GM19238 (cell line): ENCODE results near the gene CCDC57.
A peak's percentile ranks its signal among the peaks of the same experiment; 100 is the strongest.
"Not testable (repeated sequence)": the region's sequence is repeated elsewhere in the genome, so short reads cannot be mapped to it uniquely, and the experiment has no call there.

Source experiments
- DNase-seq: peaks from one replicate; pipeline ENCODE4 v3.0.0; 2011; ENCODE audit warnings: low spot score; ENCODE audit not compliant: insufficient read length

The CCDC57 gene

DNA sequence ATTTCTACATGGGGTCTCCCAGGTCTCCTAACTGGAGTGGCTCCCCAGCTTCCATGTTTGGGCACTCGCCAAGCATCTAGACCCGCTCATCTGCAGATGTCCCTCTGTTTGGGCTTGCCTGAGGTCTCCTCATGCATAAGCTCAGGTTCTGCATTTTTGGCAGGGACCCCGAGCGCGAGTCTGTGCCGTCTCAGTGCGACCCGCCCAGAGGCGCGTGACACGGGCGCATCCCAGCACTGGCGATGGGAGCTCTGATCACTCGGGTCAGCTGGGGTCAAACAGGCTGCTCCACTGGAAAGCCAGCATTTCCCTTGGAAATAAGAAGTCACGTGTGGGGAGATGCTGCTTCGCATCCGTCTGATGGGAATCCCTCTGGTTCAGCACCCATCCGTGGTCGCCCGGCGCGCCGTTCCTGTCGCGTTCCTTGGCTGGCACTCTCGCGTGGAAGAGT, 57.7 kb downstream of the CCDC57 start:
- DNase-seq, result no peak

GRCh38 chr17:82153745-82154375, 58.8 kb downstream of the CCDC57 start:
- DNase-seq, result peak; percentile 72

DNA sequence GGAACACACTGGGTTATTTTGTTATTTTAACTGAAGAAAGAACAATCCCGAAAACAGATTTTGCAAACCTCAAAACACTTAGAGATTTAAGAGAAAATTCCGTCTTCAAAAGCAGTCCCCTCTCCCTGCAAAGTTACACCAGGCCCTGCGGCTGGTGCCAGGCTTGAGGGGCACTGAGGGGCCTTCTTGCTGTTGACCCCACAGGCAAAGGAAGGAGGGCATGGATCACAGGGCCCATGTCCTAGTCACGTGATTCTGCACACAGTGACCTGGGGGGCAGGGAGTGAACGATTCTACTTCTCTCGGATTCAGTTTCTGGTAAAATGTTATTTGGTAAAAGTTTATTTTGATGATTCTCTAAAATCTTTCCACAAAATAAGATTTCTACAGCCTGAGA, 59.3 kb downstream of the CCDC57 start:
- DNase-seq, result no peak

- DNase-seq, result no peak
Measured at GRCh38 chr17:82152556-82153294, 59.9 kb downstream of the CCDC57 start.

- DNase-seq, result no peak
Measured at GRCh38 chr17:82152114-82152513, 60.5 kb downstream of the CCDC57 start.

GRCh38 chr17:82151106-82151957, 61.3 kb downstream of the CCDC57 start:
- no peak for DNase-seq

DNA sequence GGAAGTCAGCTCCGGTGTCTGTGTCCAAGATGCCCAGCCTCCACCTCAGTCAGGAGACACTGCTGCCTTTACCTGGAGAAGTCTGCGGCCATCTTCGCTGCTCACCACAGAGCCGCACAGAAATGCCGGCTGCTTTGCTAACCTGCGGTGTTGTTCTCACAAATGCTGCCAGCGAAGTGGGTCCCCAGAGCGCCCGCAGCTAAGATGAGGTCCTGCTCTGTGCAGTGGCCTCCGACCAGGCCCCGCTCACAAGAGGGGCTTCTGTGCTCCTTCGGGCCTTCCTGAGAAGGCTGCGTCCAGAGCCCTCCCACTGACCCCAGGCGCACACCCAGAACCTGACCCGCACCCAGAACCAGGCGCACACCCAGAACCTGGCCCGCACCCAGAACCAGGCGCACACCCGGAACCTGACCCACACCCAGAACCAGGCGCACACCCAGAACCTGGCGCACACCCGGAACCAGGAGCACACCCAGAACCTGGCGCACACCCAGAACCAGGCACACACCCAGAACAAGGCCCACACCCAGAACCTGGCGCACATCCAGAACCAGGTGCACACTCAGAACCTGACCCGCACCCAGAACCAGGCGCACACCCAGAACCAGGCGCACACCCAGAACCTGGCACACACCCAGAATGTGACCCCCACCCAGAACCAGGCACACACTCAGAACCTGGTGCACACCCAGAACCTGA, 63.1 kb downstream of the CCDC57 start:
- no peak for DNase-seq

DNA sequence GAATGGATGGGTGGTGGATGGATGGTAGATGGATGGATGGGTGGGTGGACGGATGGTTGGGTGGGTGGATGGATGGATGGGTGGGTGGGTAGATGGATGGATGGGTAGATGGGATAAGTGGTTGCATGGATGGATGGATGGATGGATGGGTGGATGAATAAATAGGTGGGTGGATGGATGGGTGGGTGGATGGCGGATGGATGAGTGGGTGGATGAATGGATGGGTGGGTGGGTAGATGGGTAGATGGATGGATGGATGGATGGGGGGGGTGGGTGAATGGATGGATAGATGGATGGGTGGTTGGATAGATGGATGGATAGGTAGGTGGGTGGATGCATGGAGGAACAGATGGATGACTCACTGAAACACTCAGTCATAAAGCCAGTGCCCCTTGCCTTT, 63.6 kb downstream of the CCDC57 start:
- DNase-seq, result no peak

- DNase-seq, result no peak
Measured at GRCh38 chr17:82148011-82148410, 64.6 kb downstream of the CCDC57 start.

DNA sequence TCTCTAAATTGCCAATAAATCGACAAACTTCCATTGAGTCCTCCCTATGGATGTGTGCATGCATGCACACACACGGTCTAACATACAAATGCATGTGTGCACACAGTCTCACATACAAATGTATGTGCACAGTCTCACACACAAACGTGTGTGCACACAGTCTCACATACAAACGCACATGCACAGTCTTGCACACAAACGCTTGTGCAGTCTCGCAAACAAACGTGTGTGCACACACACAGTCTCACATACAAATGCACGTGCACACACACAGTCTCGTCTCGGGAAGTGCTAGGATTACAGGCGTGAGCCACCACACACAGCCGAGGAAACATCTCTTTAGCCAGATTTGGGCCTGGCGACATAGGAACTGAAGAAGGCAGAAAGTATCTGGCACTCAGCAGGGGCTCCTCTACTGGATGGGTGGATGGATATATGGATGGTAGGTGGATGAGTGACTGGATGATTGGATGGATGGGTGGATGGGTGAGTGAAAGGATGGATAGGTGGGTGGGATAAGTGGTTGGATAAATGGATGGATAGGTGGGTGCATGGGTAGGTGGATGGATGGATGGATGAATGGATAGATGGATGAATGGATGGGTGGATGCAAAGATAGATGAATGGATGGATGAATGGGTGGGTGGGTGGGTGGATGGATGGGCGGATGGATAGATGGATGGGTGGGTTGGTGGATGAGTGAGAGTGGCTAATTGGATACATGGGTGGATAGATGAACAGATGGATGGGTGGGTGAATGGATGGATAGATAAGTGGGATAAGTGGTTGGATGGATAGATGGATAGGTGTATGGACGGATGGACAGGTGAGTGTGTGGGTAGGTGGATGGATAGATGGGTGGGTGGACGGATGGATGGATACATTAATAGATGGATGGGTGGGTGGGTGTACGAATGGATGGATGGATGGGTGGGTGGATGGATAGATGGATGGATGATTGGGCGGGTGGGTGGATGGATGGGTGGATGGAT, 65.7 kb downstream of the CCDC57 start:
- DNase-seq, result no peak

DNA sequence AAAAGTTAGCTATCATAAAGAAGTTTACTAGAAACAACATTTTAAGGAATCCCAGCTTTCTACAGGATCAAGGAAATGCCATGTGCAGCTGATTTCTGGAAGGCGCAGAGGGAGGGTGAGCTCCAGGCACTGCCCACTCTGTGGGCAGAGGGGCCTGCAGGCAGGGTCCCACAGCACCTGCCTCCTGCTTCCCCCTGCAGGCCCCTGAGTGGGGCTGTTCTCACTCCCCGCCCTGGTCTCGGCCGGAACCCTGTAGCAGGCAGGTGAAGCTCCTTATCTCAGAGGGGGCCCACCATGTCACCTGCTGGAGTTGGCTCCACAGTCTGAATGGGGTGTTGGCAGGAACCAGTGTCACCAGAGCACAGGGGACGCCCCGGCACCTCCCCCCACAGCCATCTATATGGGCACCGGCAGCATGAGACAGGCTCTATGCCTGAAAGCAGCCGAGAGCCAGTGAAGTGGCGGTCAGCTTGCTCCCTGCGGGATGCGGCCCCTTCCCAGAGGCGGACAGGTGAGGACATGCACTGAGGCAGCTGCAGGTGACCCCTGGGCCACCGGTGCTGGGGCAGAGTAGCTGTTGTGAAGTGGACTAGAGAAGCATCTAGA, 67.0 kb downstream of the CCDC57 start:
- no peak for DNase-seq

DNA sequence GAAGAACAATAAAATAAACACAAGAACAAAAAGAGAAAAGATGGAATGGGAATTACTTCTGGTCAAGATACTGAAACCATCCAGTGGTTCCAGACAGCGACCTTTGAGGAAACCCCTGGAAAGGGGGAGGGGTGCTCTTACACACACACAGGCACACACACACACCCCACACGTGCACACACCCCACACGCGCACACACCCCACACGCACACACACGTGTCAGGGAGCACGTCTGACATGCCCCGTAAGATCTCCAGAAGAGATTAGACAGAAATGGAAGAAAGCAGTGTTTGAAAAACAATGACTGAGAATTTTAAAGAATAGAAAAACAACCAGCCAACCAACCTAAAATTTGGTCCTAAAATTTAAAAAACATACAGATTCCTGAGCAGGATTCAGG, 69.3 kb downstream of the CCDC57 start:
- no peak for DNase-seq

- not testable (repeated sequence) for DNase-seq
Measured at GRCh38 chr17:82139961-82140360, 72.7 kb downstream of the CCDC57 start.

DNA sequence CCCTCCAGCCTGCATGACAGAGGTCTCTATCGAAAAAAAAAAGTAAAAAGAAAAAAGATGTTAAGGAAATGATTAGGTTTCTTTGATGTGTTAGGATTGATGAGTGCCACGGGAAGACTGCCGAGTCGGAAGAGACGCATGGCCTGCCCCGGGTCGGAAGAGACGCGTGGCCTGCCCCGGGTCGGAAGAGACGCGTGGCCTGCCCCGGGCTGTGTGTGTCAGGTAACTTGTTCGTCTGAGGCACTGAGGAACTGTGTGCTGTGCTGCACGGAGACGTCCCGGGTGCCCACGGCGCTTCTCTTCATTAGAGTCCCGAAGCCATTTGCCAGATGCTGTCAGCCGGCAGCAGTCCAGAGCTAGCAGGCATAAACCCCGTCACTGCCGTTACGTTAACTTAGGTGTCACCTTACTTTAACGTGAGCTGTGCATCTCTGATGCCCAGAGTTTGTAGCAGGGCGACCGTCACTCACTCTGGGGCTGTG, 74.1 kb downstream of the CCDC57 start:
- no peak for DNase-seq

- DNase-seq, result no peak
Measured at GRCh38 chr17:82134101-82134500, 78.5 kb downstream of the CCDC57 start.

DNA sequence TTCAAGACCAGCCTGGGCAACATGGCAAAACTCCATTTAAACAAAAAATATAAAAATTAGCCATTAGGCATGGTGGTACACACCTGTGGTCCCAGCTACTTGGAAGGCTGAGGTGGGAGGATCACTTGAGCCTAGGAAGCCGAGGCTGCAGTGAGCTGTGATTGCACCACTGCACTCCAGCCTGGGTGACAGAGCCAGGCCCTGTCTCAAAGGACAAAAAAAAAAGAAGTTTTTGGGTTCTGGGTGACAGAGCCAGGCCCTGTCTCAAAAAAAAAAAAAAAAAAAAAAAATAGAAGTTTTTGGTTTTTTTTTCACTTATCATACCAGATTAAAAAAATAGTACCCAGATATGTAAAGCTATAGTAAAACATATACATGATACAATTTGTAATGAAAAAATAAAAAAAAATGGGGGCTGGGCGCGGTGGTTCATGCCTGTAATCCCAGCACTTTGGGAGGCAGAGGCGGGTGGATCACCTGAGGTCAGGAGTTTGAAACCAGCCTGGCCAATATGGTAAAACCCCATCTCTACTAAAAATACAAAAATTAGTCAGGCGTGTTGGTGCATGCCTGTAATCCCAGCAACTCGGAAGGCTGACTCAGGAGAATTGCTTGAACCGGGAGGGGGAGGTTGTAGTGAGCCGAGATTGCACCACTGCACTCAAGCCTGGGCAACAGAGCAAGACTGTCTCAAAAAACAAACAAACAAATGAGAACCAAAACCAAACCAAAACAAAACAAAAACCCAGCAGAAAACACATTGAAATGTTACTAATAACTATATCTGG, 79.3 kb downstream of the CCDC57 start:
- not testable (repeated sequence) for DNase-seq

- DNase-seq, result no peak
Measured at GRCh38 chr17:82129095-82129494, 83.5 kb downstream of the CCDC57 start.

DNA sequence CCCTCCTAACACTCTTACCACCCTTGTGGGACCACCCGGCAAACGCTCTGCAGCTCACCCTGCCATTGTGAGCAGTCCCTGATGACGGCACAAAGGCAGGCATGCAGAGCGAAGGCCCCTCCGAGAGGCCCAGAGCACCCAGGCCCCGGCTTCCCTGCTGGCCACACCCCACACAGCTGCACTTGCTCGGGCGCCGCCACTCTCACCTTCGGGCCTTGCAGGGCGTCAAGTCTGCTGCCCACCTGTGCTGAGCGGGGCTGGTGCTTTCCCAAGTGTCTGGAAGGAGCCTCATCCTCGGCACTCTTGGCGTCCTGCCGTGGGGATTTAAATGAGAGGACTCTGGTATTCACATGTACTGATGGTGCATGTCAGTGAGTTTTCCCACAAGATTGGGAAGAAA, 84.4 kb downstream of the CCDC57 start:
- DNase-seq, result no peak

DNA sequence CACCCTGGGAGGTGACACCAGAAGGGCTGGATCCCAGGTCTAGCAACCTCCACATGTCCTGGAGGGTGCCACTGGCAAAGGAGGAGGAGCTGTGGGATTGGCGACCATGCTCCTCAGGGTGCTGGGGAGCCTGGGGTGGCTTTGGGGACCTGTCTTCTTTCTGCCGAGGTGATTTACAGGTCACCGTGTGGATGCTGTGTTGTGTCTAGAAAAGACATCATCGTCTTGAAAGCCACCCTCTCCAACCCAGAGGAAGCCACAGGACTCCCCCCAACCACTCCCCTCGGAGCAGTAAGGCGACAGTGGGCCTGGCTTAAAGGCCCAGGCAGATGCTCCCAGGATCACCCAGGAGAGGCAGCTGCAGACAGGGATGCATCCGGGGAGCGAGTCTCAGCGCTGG, 84.9 kb downstream of the CCDC57 start:
- no peak for DNase-seq
